Erythroblast (primary cell): ENCODE results near the gene PLPP3.

ENCODE experiments used
- GATA1 ChIP-seq: IDR thresholded peaks from 2 replicates; pipeline ENCODE4 v1.6.1; 2011; ENCODE audit warnings: low read depth, mild to moderate bottlenecking, control low read depth, low read length, moderate library complexity
- POLR2A ChIP-seq: IDR thresholded peaks from 2 replicates; pipeline ENCODE4 v1.6.1; 2011; ENCODE audit warnings: mild to moderate bottlenecking, low read length

DNA sequence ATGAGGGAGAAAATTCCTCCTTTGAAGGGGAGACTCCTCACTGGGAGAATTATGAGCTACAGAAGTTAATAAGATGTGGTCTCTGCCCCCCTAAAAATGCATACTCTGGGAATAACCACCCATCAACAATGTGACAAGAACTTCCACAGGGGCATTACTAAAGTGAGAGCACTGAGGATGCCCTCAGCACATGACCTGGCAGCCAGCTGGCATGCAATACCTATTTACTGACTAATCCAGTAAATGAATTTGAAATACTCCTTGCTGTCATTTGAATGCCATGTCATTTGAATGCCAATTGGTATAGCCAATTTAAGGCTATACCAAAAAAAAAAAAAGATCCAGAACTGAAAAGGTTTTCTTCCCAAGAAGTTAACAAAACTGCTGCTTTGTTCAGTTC, 30.8 kb downstream of the PLPP3 start:
- TF ChIP-seq POLR2A (no peak), GATA1 (no peak)
